Activated naive CD8-positive, alpha-beta T cell treated with anti-CD3 and anti-CD28 coated beads, Interleukin-2, amount 50 U/mL, for 24 hours (primary cell): ENCODE results near the gene ARHGAP4.

Experiments used
- ATAC-seq: fragments of 150-1000 bp; cut with Tn5 transposase; one replicate; pipeline ENCODE4 v1.10.0; 2021
- DNase-seq: peaks from one replicate; pipeline ENCODE4 v3.0.0; 2021
- H3K27ac Mint-ChIP-seq: one replicate; pipeline ENCODE4 v1.8.0; 2021; ENCODE audit warnings: mild to moderate bottlenecking, mixed read lengths
- H3K27me3 Mint-ChIP-seq: one replicate; pipeline ENCODE4 v1.8.0; 2021; ENCODE audit warnings: mixed read lengths
- H3K36me3 Mint-ChIP-seq: one replicate; pipeline ENCODE4 v1.8.0; 2021; ENCODE audit warnings: low read depth, mixed read lengths
- H3K4me1 Mint-ChIP-seq: one replicate; pipeline ENCODE4 v1.8.0; 2021; ENCODE audit warnings: mixed read lengths
- H3K4me3 Mint-ChIP-seq: one replicate; pipeline ENCODE4 v1.8.0; 2021; ENCODE audit warnings: mild to moderate bottlenecking, moderate library complexity, mixed read lengths
- H3K9me3 Mint-ChIP-seq: one replicate; pipeline ENCODE4 v1.8.0; 2021; ENCODE audit warnings: mixed read lengths

Gene ARHGAP4

GRCh38 chrX:153955228-153955732 lies 29.2 kb upstream of the ARHGAP4 start:
- H3K4me3 Mint-ChIP-seq: no peak overlapping the region
- no peaks in the 10 kb centered on the region for H3K27me3 Mint-ChIP-seq
- DNase-seq (no peak), ATAC-seq (no peak)
- H3K27ac Mint-ChIP-seq: no peak overlapping the region
- H3K4me1 Mint-ChIP-seq: peaks cover 22% of the 10 kb centered on the region
- no peaks in the 10 kb centered on the region for H3K9me3 Mint-ChIP-seq
- H3K36me3 Mint-ChIP-seq: peaks cover 22% of the 10 kb centered on the region

GRCh38 chrX:153954558-153955227 lies 28.6 kb upstream of the ARHGAP4 start:
- H3K27me3 Mint-ChIP-seq: no peaks in the 10 kb centered on the region
- no peak overlapping the region for H3K4me3 Mint-ChIP-seq
- no peak for DNase-seq
- peaks cover 23% of the 10 kb centered on the region for H3K36me3 Mint-ChIP-seq
- H3K27ac Mint-ChIP-seq: no peak overlapping the region
- peaks cover 25% of the 10 kb centered on the region for H3K4me1 Mint-ChIP-seq
- H3K9me3 Mint-ChIP-seq: no peaks in the 10 kb centered on the region
- ATAC-seq: no peak

- peaks cover 26% of the 10 kb centered on the region for H3K36me3 Mint-ChIP-seq
Measured at GRCh38 chrX:153953892-153954557, 28.0 kb upstream of the ARHGAP4 start.

GRCh38 chrX:153953342-153953830 lies 27.3 kb upstream of the ARHGAP4 start:
- no peak overlapping the region for H3K4me3 Mint-ChIP-seq

More at GRCh38 chrX:153953892-153954557, 28.0 kb upstream of the ARHGAP4 start:
- no peak overlapping the region for H3K27ac Mint-ChIP-seq
- H3K4me1 Mint-ChIP-seq: peaks cover 31% of the 10 kb centered on the region
- DNase-seq: no peak
- no peaks in the 10 kb centered on the region for H3K27me3 Mint-ChIP-seq
- H3K4me3 Mint-ChIP-seq: no peak overlapping the region
- H3K9me3 Mint-ChIP-seq: no peaks in the 10 kb centered on the region
- no peak for ATAC-seq

GRCh38 chrX:153952373-153953026 lies 26.4 kb upstream of the ARHGAP4 start:
- ATAC-seq (no peak), DNase-seq (no peak)
- Mint-ChIP-seq H3K27me3 (no peaks in the 10 kb centered on the region), H3K4me3 (no peak overlapping the region), H3K4me1 (peaks cover 46% of the 10 kb centered on the region), H3K27ac (no peak overlapping the region), H3K9me3 (no peaks in the 10 kb centered on the region), H3K36me3 (peaks cover 27% of the 10 kb centered on the region)

More at GRCh38 chrX:153953342-153953830, 27.3 kb upstream of the ARHGAP4 start:
- peaks cover 37% of the 10 kb centered on the region for H3K4me1 Mint-ChIP-seq
- H3K27me3 Mint-ChIP-seq: no peaks in the 10 kb centered on the region
- H3K9me3 Mint-ChIP-seq: no peaks in the 10 kb centered on the region
- DNase-seq (peak; percentile 80), ATAC-seq (peak; percentile 63)
- no peak overlapping the region for H3K27ac Mint-ChIP-seq
- peaks cover 26% of the 10 kb centered on the region for H3K36me3 Mint-ChIP-seq

- no peak for DNase-seq
- no peak for ATAC-seq
- no peaks in the 10 kb centered on the region for H3K27me3 Mint-ChIP-seq
- peaks cover 48% of the 10 kb centered on the region for H3K4me1 Mint-ChIP-seq
- H3K4me3 Mint-ChIP-seq: no peak overlapping the region
- H3K36me3 Mint-ChIP-seq: peaks cover 29% of the 10 kb centered on the region
- peak overlapping the region; percentile 52 for H3K27ac Mint-ChIP-seq
- H3K9me3 Mint-ChIP-seq: no peaks in the 10 kb centered on the region
Measured at GRCh38 chrX:153951683-153952372, 25.8 kb upstream of the ARHGAP4 start.

GRCh38 chrX:153950127-153950526 lies 24.1 kb upstream of the ARHGAP4 start:
- ATAC-seq (no peak), DNase-seq (no peak)
- H3K27ac Mint-ChIP-seq: peak overlapping the region; percentile 91
- peaks cover 25% of the 10 kb centered on the region for H3K36me3 Mint-ChIP-seq
- H3K9me3 Mint-ChIP-seq: no peaks in the 10 kb centered on the region
- H3K27me3 Mint-ChIP-seq: no peaks in the 10 kb centered on the region
- peaks cover 48% of the 10 kb centered on the region for H3K4me1 Mint-ChIP-seq
- H3K4me3 Mint-ChIP-seq: no peak overlapping the region

GRCh38 chrX:153948847-153949805 lies 23.1 kb upstream of the ARHGAP4 start:
- H3K36me3 Mint-ChIP-seq: peaks cover 21% of the 10 kb centered on the region
- H3K4me3 Mint-ChIP-seq: no peak overlapping the region
- no peak for DNase-seq
- H3K27ac Mint-ChIP-seq: peak overlapping the region; percentile 91
- H3K27me3 Mint-ChIP-seq: no peaks in the 10 kb centered on the region
- H3K9me3 Mint-ChIP-seq: no peaks in the 10 kb centered on the region
- no peak for ATAC-seq
- H3K4me1 Mint-ChIP-seq: peaks cover 47% of the 10 kb centered on the region

GRCh38 chrX:153948002-153948466 lies 22.0 kb upstream of the ARHGAP4 start:
- DNase-seq (no peak), ATAC-seq (no peak)
- H3K4me3 Mint-ChIP-seq: no peak overlapping the region
- peaks cover 49% of the 10 kb centered on the region for H3K4me1 Mint-ChIP-seq
- H3K36me3 Mint-ChIP-seq: peaks cover 19% of the 10 kb centered on the region
- no peaks in the 10 kb centered on the region for H3K9me3 Mint-ChIP-seq
- H3K27ac Mint-ChIP-seq: peak overlapping the region; percentile 91
- no peaks in the 10 kb centered on the region for H3K27me3 Mint-ChIP-seq

GRCh38 chrX:153947009-153947769 lies 21.1 kb upstream of the ARHGAP4 start:
- ATAC-seq: peak; percentile 78
- Mint-ChIP-seq H3K9me3 (no peaks in the 10 kb centered on the region), H3K27me3 (no peaks in the 10 kb centered on the region), H3K27ac (peak overlapping the region; percentile 91), H3K36me3 (peaks cover 19% of the 10 kb centered on the region), H3K4me3 (peak overlapping the region; percentile 42), H3K4me1 (peaks cover 46% of the 10 kb centered on the region)
- DNase-seq: peak; percentile 78

GRCh38 chrX:153945956-153946943 lies 20.2 kb upstream of the ARHGAP4 start:
- H3K27ac Mint-ChIP-seq: no peak overlapping the region
- peaks cover 45% of the 10 kb centered on the region for H3K4me1 Mint-ChIP-seq
- no peak overlapping the region for H3K4me3 Mint-ChIP-seq
- no peaks in the 10 kb centered on the region for H3K9me3 Mint-ChIP-seq
- no peak for ATAC-seq
- H3K36me3 Mint-ChIP-seq: peaks cover 14% of the 10 kb centered on the region
- no peak for DNase-seq
- no peaks in the 10 kb centered on the region for H3K27me3 Mint-ChIP-seq

GRCh38 chrX:153944800-153945150 lies 18.7 kb upstream of the ARHGAP4 start:
- ATAC-seq: no peak
- H3K27ac Mint-ChIP-seq: no peak overlapping the region

More at GRCh38 chrX:153944800-153945150, 18.7 kb upstream of the ARHGAP4 start:
- no peaks in the 10 kb centered on the region for H3K9me3 Mint-ChIP-seq
- no peaks in the 10 kb centered on the region for H3K27me3 Mint-ChIP-seq
- H3K4me3 Mint-ChIP-seq: peak overlapping the region; percentile 80
- peaks cover 6% of the 10 kb centered on the region for H3K36me3 Mint-ChIP-seq
- no peak for DNase-seq
- peaks cover 39% of the 10 kb centered on the region for H3K4me1 Mint-ChIP-seq
